Spleen (tissue), 11 donors: ENCODE measurements around the gene SRD5A2. TPM values are rescaled to one million over a fixed set of nuclear protein-coding genes. Genes with fewer than 3 reads are reported as not detected.

Source experiments
- DNase-seq: peaks from one replicate; pipeline ENCODE4 v3.0.0-alpha.2; 2020
- H3K27ac ChIP-seq, 8 donors: fragments of 200-600 bp; sonication (generic) in 7 of 8; 1 replicate in 4 of 8; 2 replicates in 4 of 8; pipeline versions ENCODE4 v1.5.0 to v1.8.0; 2016 to 2021; ENCODE audit warnings: inconsistent platforms in 4 of 8, mild to moderate bottlenecking in 4 of 8, moderate library complexity in 1 of 8
- H3K27me3 ChIP-seq, 7 donors: fragments of 200-600 bp; sonication (generic) in 6 of 7; replicated peaks in 1 of 7; 1 replicate in 4 of 7; 2 replicates in 3 of 7; pipeline versions ENCODE4 v1.5.0 to v1.8.0; 2016 to 2021; ENCODE audit warnings: inconsistent platforms in 3 of 7, mild to moderate bottlenecking in 1 of 7
- H3K36me3 ChIP-seq, 6 donors: fragments of 200-600 bp; sonication (generic) in 5 of 6; 1 replicate in 4 of 6; 2 replicates in 2 of 6; pipeline versions ENCODE4 v1.5.0 to v1.8.0; 2016 to 2021; ENCODE audit warnings: inconsistent platforms in 2 of 6
- H3K4me1 ChIP-seq, 6 donors: fragments of 200-600 bp; sonication (generic) in 5 of 6; 1 replicate in 3 of 6; 2 replicates in 3 of 6; pipeline versions ENCODE4 v1.5.0 to v1.8.0; 2016 to 2021; ENCODE audit warnings: inconsistent platforms in 3 of 6
- H3K4me3 ChIP-seq, 8 donors: fragments of 200-600 bp; sonication (generic) in 7 of 8; 1 replicate in 4 of 8; 2 replicates in 4 of 8; pipeline versions ENCODE4 v1.5.0 to v1.8.0; 2016 to 2021; ENCODE audit warnings: inconsistent platforms in 4 of 8, mild to moderate bottlenecking in 4 of 8, moderate library complexity in 2 of 8
- H3K9me3 ChIP-seq, 8 donors: fragments of 200-600 bp; sonication (generic) in 7 of 8; 1 replicate in 4 of 8; 2 replicates in 4 of 8; pipeline versions ENCODE4 v1.5.0 to v1.8.0; 2016 to 2021; ENCODE audit warnings: inconsistent platforms in 4 of 8
- POLR2A ChIP-seq, 3 donors: fragments of 450-650 bp; IDR thresholded peaks; one replicate each; pipeline ENCODE4 v1.5.1; 2017; ENCODE audit warnings: antibody characterized with exemption in 3 of 3, mild to moderate bottlenecking in 1 of 3
- POLR2AphosphoS5 ChIP-seq, 3 donors: sonication (generic); formaldehyde crosslinking; IDR thresholded peaks; one replicate each; pipeline ENCODE4 v1.5.1; 2017; ENCODE audit warnings: antibody characterized with exemption in 3 of 3
- WGBS, 5 donors: extraction: QIAGEN DNeasy Blood & Tissue Kit in 3 of 5; methylation state at CpG; one replicate each; pipeline versions ENCODE4 v1.1.5 to v1.1.7; 2013 to 2018; 5-methylcytosine and 5-hydroxymethylcytosine counted together
- intact Hi-C: fragments of 100-400 bp; cut with DNase I; formaldehyde crosslinking; loops from one replicate; pipeline ENCODE4 v1.15.0; 2023; ENCODE audit warnings: low total_unique reads
- polyA plus RNA-seq, 3 donors: library from polyadenylated mRNA; stranded (reverse); fragments of 200-250 nt; gene quantifications; one replicate each; pipeline ENCODE4 v1.2.1, GENCODE V29; 2013
- total RNA-seq, 7 donors: library from RNA; depleted of rRNA in 3 of 7; stranded (reverse); fragments of >200 nt in 3 of 7; fragmentation: NEBNext Ultra II Directional in 4 of 7; extraction: Animal tissue kit (Norgen Biotek cat#: 25700) in 4 of 7; gene quantifications; one replicate each; pipeline versions ENCODE4 v1.1.0 to v1.2.1, GENCODE V29; 2016 to 2021
- TF ChIP-seq, protein P1 (sequence below), 11 experiments: fragments of 200-600 bp in 7 of 11; fragments of 450-650 bp in 4 of 11; sonication (generic) in 4 of 11; IDR thresholded peaks in 8 of 11; conservative IDR thresholded peaks in 3 of 11; 1 replicate in 7 of 11; 2 replicates in 4 of 11; pipeline versions ENCODE4 v1.4.0 to v1.8.0; 2016 to 2021; ENCODE audit warnings: antibody characterized with exemption in 11 of 11, inconsistent platforms in 4 of 11, mild to moderate bottlenecking in 1 of 11
- donor health status: healthy with polysubstance abuse.
- donor health status: DM: no; HTN: no; CAD: no; lungs with moderate emphysema.
- donor health status: DM: no; HTN: no; CAD: no.
- donor health status: Bipolar disorder and iron deficiency.
- donor health status: healthy.
- donor health status: DM: no; HTN: no; CAD: no.
- donor health status: DM: yes; HTN: yes; CAD: no.

The SRD5A2 gene
- total and polyA plus RNA-seq, 10 donors = 0.02 to 0.06 TPM; not detected in 8

DNA sequence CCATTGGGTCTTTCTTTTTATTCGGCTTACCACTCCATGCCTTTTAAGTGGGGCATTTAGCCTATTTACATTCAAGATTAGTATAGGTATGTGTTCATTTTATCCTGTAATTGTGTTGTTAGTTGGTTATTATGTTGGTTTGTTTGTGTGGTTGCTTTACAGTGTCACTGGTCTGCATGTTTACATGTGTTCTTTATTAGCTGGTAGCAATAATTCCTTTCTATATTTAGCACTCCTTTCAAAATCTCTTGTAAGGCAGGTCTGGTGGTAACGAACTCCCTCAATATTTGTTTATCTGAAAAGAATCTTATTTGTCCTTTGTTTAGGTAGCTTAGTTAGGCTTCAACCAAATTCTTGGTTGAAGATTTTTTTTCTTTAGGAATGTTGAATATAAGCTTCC lies 97.5 kb downstream of the SRD5A2 start:
- 71 to 84% (median 82%) methylated on average over 2 of the region's 2 CpGs for WGBS, 5 donors
- TF ChIP-seq, protein P1, sequence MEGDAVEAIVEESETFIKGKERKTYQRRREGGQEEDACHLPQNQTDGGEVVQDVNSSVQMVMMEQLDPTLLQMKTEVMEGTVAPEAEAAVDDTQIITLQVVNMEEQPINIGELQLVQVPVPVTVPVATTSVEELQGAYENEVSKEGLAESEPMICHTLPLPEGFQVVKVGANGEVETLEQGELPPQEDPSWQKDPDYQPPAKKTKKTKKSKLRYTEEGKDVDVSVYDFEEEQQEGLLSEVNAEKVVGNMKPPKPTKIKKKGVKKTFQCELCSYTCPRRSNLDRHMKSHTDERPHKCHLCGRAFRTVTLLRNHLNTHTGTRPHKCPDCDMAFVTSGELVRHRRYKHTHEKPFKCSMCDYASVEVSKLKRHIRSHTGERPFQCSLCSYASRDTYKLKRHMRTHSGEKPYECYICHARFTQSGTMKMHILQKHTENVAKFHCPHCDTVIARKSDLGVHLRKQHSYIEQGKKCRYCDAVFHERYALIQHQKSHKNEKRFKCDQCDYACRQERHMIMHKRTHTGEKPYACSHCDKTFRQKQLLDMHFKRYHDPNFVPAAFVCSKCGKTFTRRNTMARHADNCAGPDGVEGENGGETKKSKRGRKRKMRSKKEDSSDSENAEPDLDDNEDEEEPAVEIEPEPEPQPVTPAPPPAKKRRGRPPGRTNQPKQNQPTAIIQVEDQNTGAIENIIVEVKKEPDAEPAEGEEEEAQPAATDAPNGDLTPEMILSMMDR (IDR thresholded peaks at IDR 0.05 in 8 of 11, conservative IDR thresholded peaks at IDR 0.05 in 3 of 11) = no peak
- TF ChIP-seq POLR2A (IDR thresholded peaks at IDR 0.05) (no peak), POLR2AphosphoS5 (IDR thresholded peaks at IDR 0.05) (no peak)
- H3K27ac ChIP-seq = no peak overlapping the region
- no peak overlapping the region for H3K4me3 ChIP-seq
- H3K9me3 ChIP-seq = no peaks in the 10 kb centered on the region
- no peak for DNase-seq
- intact Hi-C loops = no loop called here
- H3K4me1 ChIP-seq = no peaks in the 10 kb centered on the region
- H3K27me3 ChIP-seq = peaks cover 0 to 21% (median 0%) of the 10 kb centered on the region in 7 donors
- no peaks in the 10 kb centered on the region for H3K36me3 ChIP-seq

DNA sequence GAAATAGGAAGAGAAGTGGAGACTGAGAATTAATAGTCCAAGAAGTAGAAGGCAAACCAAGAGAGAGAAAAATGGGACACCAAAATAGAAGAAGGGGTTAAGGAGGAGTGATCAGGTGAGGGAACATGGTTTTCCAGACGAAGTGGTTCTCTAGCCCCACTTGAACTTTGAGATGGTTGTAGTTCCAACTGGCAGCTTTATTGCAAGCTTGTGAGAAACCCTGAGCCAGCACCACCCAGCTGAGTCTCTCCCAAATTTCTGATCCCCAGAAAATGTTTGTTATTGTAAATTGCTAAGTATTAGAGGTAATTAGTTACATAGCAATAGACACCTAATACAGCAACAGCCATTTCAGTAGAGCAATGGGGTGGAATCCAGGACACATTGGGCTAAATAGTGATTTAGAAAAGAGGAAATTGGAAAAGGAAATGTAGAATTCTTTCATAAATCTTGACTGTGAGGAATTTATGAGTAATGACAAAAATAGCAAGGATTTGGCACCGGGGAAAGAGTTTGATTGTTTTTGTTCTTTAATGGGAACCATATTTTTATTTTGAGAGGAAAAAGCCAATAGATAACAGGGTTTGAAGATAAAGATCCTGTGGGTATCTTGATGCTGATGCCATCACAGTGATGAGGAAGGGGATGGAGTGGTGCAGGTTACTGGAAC lies 104.1 kb downstream of the SRD5A2 start:
- intact Hi-C loops = no loop called here
- Histone ChIP-seq H3K9me3 (no peaks in the 10 kb centered on the region), H3K4me3 (no peak overlapping the region), H3K27ac (no peak overlapping the region), H3K27me3 (peaks cover 0 to 6% (median 0%) of the 10 kb centered on the region in 7 donors), H3K4me1 (no peaks in the 10 kb centered on the region), H3K36me3 (no peaks in the 10 kb centered on the region)
- WGBS, 5 donors = 41 to 66% (median 43%) methylated on average over 2 of the region's 2 CpGs
- no peak for DNase-seq
- TF ChIP-seq POLR2AphosphoS5 (IDR thresholded peaks at IDR 0.05) (no peak), POLR2A (IDR thresholded peaks at IDR 0.05) (no peak)
- TF ChIP-seq, protein P1 (IDR thresholded peaks at IDR 0.05 in 8 of 11, conservative IDR thresholded peaks at IDR 0.05 in 3 of 11) = no peak

DNA sequence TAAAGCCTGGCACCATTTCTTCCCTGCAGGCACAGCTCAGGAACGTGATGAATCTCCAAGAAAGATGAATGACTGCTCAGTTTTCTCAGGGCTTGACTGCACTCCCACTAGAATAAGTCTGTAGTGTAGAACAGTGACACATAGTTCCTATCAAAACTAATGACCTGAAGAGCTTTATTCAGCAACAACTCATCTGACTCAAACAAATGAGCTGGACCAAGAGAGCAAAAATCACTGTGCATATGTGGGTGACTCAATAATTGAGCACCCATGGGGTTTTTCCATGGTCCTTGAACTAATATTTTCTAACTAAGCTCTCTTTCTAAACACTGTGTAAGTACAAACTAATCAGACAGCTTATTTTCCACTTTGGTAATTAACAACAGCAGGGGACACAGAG lies 105.0 kb downstream of the SRD5A2 start:
- no peak for DNase-seq
- Histone ChIP-seq H3K9me3 (no peaks in the 10 kb centered on the region), H3K4me3 (no peak overlapping the region), H3K27ac (no peak overlapping the region), H3K27me3 (peaks cover 0 to 6% (median 0%) of the 10 kb centered on the region in 7 donors), H3K36me3 (no peaks in the 10 kb centered on the region), H3K4me1 (no peaks in the 10 kb centered on the region)
- intact Hi-C loops = no loop called here
- WGBS, 5 donors = 30 to 50% (median 33%) methylated on average over 1 of the region's 1 CpG
- TF ChIP-seq POLR2A (IDR thresholded peaks at IDR 0.05) (no peak), POLR2AphosphoS5 (IDR thresholded peaks at IDR 0.05) (no peak)
- TF ChIP-seq, protein P1 (IDR thresholded peaks at IDR 0.05 in 8 of 11, conservative IDR thresholded peaks at IDR 0.05 in 3 of 11) = no peak

DNA sequence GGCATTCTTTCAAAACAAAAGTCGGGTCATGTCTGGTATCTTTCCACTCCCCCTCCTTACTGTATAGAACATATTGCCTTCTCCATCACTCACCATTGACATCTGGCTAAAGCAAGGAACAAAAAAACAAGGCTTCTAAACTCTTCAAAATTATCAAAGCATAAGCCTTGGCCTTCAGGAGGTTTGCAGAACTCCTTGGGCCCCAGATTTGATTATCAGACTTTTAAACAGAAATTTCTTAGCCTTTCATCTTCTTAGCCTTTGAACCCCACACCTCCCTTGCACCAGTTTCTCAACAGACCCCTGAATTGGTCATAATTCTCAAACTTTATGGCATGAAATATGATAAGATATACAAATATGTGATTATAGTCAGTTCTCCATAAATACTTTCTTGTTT lies 106.4 kb downstream of the SRD5A2 start:
- 39 to 50% (median 44%) methylated on average over 1 of the region's 1 CpG for WGBS, 5 donors
- no peaks in the 10 kb centered on the region for H3K36me3 ChIP-seq
- H3K27ac ChIP-seq = no peak overlapping the region
- H3K27me3 ChIP-seq = peaks cover 0 to 6% (median 0%) of the 10 kb centered on the region in 7 donors
- no peak overlapping the region for H3K4me3 ChIP-seq
- intact Hi-C loops = no loop called here
- TF ChIP-seq POLR2AphosphoS5 (IDR thresholded peaks at IDR 0.05) = no peak
- TF ChIP-seq, protein P1 (IDR thresholded peaks at IDR 0.05 in 8 of 11, conservative IDR thresholded peaks at IDR 0.05 in 3 of 11) = no peak
- TF ChIP-seq POLR2A (IDR thresholded peaks at IDR 0.05) = no peak
- no peaks in the 10 kb centered on the region for H3K9me3 ChIP-seq
- no peaks in the 10 kb centered on the region for H3K4me1 ChIP-seq
- DNase-seq = no peak

Other genes starting within 250 kb of the SRD5A2 start
- gene XDH, start 166.2 kb downstream of the SRD5A2 start, total RNA-seq = not detected
- under 1 TPM in 1 of 3 donors, not detected in 2; 0.02 TPM for gene XDH, start 166.2 kb downstream of the SRD5A2 start, polyA plus RNA-seq